ENCODE measurements around the gene HHIPL1. TPM values are rescaled to one million over a fixed set of nuclear protein-coding genes. Genes with fewer than 3 reads are reported as not detected.

HHIPL1 gene
- total RNA-seq, 6 experiments from 2014 or later: 0.43 to 1.4 (median 0.66) TPM

DNA sequence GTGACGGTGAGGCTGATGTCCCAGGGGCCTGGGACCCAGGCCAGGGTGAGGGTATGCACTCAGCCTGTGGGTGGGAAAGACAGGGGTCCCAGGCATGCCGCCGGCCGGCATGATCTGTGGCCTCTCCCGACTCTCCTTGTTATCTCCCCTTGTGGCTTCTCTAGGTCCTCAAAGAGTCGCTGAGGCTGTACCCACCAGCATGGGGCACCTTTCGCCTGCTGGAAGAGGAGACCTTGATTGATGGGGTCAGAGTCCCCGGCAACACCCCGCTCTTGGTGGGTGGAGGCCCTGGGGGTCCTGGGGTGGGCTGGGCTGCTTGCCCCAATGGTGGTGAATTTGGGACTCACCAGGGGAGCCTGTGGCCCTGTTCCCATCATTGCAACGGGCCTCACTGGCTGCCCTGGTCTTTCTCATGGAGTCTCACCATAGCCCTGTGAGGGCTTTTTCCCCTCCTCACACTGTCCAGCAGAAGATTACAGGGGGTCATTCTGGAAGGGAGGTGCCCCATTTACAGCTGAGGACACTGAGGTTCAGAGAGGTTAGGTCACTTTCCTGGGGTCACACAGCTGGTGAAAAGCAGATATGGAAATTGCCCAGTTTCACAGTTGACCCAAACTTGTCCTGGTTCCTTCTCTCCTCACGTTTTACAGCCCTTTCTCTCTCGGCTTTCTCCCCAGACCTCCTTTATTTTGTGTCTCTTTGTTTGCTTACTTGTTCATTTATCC lies 77.0 kb downstream of the HHIPL1 start:
- no peak overlapping the region for H3K27ac ChIP-seq
- H3K4me3 ChIP-seq: no peak overlapping the region
- TF ChIP-seq, protein P1, sequence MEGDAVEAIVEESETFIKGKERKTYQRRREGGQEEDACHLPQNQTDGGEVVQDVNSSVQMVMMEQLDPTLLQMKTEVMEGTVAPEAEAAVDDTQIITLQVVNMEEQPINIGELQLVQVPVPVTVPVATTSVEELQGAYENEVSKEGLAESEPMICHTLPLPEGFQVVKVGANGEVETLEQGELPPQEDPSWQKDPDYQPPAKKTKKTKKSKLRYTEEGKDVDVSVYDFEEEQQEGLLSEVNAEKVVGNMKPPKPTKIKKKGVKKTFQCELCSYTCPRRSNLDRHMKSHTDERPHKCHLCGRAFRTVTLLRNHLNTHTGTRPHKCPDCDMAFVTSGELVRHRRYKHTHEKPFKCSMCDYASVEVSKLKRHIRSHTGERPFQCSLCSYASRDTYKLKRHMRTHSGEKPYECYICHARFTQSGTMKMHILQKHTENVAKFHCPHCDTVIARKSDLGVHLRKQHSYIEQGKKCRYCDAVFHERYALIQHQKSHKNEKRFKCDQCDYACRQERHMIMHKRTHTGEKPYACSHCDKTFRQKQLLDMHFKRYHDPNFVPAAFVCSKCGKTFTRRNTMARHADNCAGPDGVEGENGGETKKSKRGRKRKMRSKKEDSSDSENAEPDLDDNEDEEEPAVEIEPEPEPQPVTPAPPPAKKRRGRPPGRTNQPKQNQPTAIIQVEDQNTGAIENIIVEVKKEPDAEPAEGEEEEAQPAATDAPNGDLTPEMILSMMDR (IDR thresholded peaks at IDR 0.05): no peak
- no peak for TF ChIP-seq POLR2A (IDR thresholded peaks at IDR 0.05)
- H3K36me3 ChIP-seq: no peaks in the 10 kb centered on the region
- no peaks in the 10 kb centered on the region for H3K9me3 ChIP-seq
- ATAC-seq (no peak), DNase-seq (peak in 2 of 3 donors; percentile 35 to 40)
- intact Hi-C loops (cut with DNase I): no loop called here
- H3K27me3 ChIP-seq: no peaks in the 10 kb centered on the region
- 76% methylated on average over 2 of the region's 12 CpGs for WGBS (ENCODE audit: insufficient coverage, low coverage, low lambda C conversion rate, missing lambda C conversion rate)
- no peaks in the 10 kb centered on the region for H3K4me1 ChIP-seq

DNA sequence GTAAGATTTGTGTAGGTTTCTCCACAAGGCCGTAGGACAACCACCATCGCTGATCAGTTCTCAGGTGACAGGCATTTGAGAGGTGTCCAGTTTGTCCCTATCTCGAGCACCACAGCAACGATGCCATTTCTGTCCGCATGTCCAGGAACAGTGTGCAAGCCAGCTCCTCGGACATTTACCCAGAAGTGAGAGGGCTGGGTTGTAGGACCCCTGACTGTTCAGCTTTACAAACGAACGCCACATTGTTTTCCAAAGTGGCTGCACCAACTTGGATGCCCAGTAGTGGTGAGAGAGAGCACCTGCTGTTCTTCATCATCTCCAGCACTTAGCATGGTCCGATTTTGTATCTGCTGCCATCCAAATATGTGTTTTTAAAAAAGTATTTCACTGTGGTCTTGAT lies 77.8 kb downstream of the HHIPL1 start:
- H3K4me1 ChIP-seq: no peaks in the 10 kb centered on the region
- H3K9me3 ChIP-seq: no peaks in the 10 kb centered on the region
- intact Hi-C loops (cut with DNase I): no loop called here
- 92% methylated on average over 6 of the region's 9 CpGs for WGBS (ENCODE audit: insufficient coverage, low coverage, low lambda C conversion rate, missing lambda C conversion rate)
- H3K4me3 ChIP-seq: no peak overlapping the region
- ATAC-seq (no peak), DNase-seq (peak in 1 of 3 donors; percentile 1)
- no peak overlapping the region for H3K27ac ChIP-seq
- H3K36me3 ChIP-seq: no peaks in the 10 kb centered on the region
- no peak for TF ChIP-seq POLR2A (IDR thresholded peaks at IDR 0.05)
- TF ChIP-seq, protein P1 (IDR thresholded peaks at IDR 0.05): no peak
- H3K27me3 ChIP-seq: no peaks in the 10 kb centered on the region

DNA sequence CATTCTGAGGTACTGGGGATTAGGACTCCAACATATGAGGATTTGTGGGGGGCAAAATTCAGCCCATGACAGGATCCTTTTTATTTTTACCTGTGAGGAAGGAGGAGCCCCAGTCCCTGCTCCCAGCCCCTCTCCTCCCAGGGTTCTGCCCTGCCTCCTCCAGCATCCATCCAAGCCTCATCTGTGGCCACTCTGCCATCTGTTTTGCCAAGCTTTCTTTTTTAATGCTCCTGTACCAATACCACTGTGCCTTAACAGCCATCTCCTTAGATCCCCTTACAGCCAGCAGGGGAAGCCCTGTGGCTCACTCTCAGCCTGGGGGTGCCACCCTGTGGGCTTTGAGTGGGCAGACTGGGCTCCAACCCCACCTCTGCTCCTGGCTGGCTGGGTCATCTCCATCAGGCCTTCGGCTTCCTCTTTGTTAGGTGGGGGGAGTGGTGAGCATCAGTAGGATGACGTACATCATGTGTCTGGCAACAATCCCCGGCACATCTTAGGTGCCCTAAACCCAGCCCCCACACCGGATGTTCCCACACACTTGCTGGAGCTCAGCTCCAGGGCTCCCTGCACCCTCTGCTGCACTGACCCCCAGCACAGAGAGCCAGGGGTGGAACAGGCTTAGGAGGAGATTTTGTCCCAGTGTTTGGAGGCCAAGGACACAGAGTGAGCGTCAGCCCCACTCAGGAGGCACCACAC lies 79.4 kb downstream of the HHIPL1 start:
- intact Hi-C loops (cut with DNase I): no loop called here
- Histone ChIP-seq H3K4me1 (no peaks in the 10 kb centered on the region), H3K36me3 (no peaks in the 10 kb centered on the region), H3K27me3 (no peaks in the 10 kb centered on the region), H3K27ac (no peak overlapping the region), H3K9me3 (no peaks in the 10 kb centered on the region), H3K4me3 (no peak overlapping the region)
- ATAC-seq (no peak), DNase-seq (peak in 2 of 3 donors; percentile 23 to 33)
- no peak for TF ChIP-seq POLR2A (IDR thresholded peaks at IDR 0.05)
- TF ChIP-seq, protein P1 (IDR thresholded peaks at IDR 0.05): no peak
- WGBS (ENCODE audit: insufficient coverage, low coverage, low lambda C conversion rate, missing lambda C conversion rate): 0% methylated on average over 1 of the region's 5 CpGs

DNA sequence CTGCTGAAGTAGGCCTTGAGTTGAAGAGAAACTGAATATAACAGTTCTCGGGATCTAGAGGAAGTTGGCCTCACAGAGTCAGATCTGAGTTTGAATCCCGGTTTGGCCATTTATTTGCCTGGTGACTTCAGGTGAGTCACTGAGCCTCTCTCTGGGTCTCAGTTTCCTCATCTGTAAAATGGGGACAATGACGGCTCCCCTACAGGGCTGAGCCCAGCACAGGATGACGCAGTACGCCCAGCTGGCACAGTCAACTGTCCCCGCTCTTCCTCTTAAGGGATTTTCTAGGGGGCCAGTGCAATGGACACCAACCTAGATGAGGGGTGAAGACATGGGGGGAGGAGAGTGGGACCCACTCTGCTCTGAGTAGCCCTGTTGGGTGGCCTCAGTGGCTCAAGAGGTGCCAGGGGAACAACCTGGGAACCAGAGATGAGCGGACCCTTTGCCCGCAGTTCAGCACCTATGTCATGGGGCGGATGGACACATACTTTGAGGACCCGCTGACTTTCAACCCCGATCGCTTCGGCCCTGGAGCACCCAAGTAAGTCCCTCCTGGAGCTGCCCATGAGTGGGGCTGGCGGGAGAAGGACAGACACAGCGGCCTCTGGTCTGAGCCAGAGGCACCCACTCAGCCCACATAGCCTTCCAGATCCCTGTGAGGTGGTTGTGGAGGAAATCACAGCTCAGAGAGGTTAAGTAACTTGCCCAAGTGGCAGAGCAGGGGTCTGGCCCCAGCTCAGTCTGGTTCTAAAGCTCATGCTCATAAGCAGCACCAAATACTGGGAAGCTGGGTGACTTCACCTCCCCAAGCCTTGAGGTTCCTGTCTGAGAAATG lies 80.2 kb downstream of the HHIPL1 start:
- intact Hi-C loops (cut with DNase I): loop anchor here in 1 of 2 donors (5.0 kb wide), 1 partner anchor 157 kb away; no protein-coding TSS in a partner anchor
- H3K9me3 ChIP-seq: no peaks in the 10 kb centered on the region
- DNase-seq (peak in 2 of 3 donors; percentile 36 to 54), ATAC-seq (no peak)
- no peaks in the 10 kb centered on the region for H3K27me3 ChIP-seq
- no peaks in the 10 kb centered on the region for H3K36me3 ChIP-seq
- no peak overlapping the region for H3K27ac ChIP-seq
- H3K4me3 ChIP-seq: no peak overlapping the region
- 86% methylated on average over 4 of the region's 15 CpGs for WGBS (ENCODE audit: insufficient coverage, low coverage, low lambda C conversion rate, missing lambda C conversion rate)
- peaks cover 0 to 2% (median 0%) of the 10 kb centered on the region in 4 donors for H3K4me1 ChIP-seq
- TF ChIP-seq, protein P1 (IDR thresholded peaks at IDR 0.05): no peak
- no peak for TF ChIP-seq POLR2A (IDR thresholded peaks at IDR 0.05)
